GM18909 (cell line): ENCODE measurements around the gene DAP.
"Not testable (repeated sequence)": the region's sequence is repeated elsewhere in the genome, so short reads cannot be mapped to it uniquely, and the experiment has no call there.

Source experiments
- ATAC-seq: cut with Tn5 transposase; IDR thresholded peaks from one replicate; pipeline ENCODE4 v1.9.1; 2021; ENCODE audit warnings: mild to moderate bottlenecking; ENCODE audit not compliant: unreplicated experiment, poor library complexity

The DAP gene

DNA sequence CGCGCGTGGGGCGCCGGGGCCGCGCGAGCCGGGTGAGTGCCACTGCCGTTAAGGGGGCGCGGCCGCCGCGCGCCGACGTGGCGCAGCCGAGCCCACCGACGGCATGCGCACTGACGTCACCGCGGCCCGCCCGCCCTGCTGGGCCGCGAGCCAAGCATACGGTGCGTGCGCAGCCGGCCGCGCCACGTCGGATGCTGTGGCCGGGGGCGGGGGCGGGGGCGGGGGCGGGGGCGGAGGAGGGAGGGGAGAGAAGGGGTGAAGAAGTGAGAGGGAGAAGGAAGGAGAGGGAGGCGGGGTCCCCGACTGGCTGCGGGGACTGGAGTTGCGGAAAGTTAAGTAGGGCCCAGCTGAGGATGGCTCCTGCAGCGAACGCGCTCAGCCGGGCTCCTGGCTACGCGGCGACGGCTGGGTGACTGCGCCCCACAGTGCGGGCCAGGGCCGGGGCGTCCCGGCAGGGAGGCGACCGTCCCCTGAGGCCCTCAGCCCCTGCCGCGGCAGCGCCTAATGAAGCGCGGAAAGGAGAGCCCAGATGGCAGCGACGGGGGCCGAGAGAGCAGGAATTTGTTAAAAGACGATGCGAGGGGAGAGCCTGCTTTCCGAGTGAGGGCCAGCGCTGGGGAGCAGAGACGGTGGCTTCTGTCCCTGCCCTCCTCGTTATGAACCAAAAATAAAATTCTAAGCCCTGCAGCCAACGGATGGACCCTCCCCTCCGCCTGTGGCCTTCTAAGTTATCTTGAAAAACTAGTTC lies at the start of gene DAP:
TSS of gene DAP (minus strand) at position 50 of the 748 bp plus-strand sequence. CDS start 166 bp downstream, outside the sequence.
- ATAC-seq: peak; percentile 81

- ATAC-seq: no peak
Measured at GRCh38 chr5:10808347-10809226, 47.6 kb upstream of the DAP start.

GRCh38 chr5:10801931-10802666 lies 41.1 kb upstream of the DAP start:
- ATAC-seq: no peak

GRCh38 chr5:10800852-10801251 lies 39.8 kb upstream of the DAP start:
- ATAC-seq: no peak

DNA sequence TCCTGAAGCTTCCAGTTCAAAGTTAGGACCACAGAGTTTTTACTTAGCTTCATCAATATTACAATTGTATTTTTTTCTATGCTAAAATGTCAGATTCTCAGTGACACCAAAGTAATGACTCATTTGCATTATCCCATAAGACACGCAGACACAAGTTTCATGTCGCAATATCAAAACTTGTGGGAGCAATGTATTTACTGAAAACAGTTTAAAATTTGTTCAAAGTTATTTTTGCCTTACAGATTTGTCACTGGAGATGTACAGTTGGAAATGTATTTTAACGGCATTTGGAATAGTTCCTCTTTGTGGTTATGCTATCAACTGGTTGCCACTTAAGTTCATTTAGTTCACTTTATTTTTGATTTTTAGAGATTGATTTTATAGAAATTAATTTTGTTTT lies 36.2 kb upstream of the DAP start:
- ATAC-seq: no peak

GRCh38 chr5:10793785-10794184 lies 32.8 kb upstream of the DAP start:
- ATAC-seq: no peak

DNA sequence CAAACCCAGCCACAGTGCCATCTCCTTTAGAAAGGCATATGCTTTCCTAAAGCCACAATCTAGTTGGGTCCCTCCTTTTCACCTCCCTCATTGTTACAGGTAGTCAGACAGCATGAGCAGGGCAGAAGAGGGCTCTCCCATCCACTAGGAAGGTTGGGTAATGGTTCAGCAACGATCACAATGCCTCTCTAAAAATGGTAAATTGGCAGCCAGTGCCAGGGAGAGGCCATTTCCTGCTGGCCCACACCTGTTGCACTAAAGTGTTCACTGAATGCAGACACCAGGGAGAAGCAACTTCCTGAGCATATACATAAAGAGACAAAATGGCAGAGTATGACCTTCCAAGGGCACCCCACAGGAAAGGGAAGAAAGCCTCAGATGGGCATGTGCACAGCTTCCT lies 31.3 kb upstream of the DAP start:
- ATAC-seq: no peak

- no peak for ATAC-seq
Measured at GRCh38 chr5:10789726-10790125, 28.7 kb upstream of the DAP start.

DNA sequence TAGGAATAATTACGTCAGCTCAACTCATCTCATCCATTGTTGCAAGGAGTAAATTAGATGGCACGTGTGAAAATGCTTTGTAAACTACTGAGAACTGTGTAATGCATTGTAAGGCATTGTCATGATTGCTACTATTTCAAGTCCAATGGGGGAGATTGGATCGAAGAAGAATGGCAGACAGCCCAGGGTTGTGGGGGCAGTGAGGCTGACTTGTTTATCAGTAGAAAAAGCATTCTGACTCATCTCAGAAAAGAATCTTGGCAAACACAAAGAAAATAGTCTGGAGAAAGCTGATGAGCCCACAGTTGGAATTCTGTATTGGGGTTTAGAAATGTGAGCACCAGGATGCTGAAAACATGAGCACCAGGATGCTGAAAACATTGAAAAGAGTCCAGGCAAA lies 28.0 kb upstream of the DAP start:
- no peak for ATAC-seq

GRCh38 chr5:10788358-10788757 lies 27.3 kb upstream of the DAP start:
- ATAC-seq: no peak

GRCh38 chr5:10786835-10787234 lies 25.8 kb upstream of the DAP start:
- ATAC-seq: no peak

DNA sequence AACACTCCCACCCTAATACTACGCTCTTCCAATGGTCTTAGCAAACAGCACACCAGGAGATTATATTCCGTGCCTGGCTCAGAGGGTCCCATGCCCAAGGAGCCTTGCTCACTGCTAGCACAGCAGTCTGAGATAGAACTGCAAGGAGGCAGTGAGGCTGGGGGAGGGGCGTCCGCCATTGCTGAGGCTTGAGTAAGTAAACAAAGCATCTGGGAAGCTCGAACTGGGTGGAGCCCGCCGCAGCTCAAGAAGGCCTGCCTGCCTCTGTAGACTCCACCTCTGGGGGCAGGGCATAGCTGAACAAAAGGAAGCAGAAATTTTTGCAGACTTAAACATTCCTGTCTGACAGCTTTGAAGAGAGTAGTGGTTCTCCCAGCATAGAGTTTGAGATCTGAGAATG lies 19.2 kb upstream of the DAP start:
- not testable (repeated sequence) for ATAC-seq

DNA sequence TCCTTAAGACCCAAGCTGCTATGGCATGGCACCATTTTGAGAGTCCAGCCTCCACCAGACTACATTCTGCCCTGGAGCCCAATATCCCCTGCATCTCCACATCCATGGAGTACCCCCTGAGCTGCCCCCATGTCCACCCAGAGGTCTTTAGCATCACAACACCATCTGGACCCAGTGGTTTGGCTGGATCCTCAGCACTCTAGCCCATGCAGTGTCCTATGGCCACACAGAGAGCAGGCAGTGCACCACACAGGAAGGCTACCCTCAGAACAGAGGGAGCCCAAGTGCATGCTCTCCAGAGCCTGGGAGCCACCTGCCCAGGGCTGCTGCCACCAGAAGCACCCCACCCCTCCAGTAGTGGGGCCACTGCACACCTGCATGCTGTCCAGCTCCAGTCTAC lies 18.6 kb upstream of the DAP start:
- no peak for ATAC-seq

DNA sequence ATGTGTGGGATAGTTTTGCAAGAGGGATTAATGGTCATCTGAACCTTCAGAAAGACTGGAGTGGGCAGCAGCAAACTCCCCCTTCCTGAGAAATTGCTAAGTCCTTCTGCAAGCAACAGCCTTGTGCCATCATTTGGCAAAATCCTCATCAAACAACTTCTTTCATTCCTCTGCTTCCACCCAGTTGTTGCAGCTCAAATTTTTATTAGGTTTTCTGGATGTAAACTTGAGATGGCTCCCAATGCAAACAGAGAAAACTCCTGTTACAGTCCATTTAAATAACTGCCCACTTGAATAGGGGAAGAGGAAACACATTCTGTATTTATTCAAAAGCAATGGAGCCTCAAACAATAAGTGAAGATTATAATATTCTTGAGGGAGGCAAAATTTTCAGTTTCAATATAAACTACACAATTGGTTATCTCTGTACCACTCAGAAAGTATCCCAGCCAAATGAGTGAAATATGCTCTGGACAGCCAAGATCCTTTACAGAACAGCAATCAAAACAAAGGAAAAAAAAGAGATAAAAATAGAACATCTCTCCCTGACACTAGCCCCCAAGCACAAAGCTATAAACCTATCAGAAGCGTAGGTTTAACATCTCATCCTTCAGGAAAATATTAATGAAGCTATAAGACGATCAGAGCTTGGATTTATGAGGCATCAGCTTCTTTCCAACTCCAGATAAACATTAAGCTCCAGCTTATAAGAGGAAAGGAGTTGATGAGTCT lies 17.3 kb upstream of the DAP start:
- no peak for ATAC-seq

- ATAC-seq: peak; percentile 71
Measured at GRCh38 chr5:10775646-10776045, 14.6 kb upstream of the DAP start.

DNA sequence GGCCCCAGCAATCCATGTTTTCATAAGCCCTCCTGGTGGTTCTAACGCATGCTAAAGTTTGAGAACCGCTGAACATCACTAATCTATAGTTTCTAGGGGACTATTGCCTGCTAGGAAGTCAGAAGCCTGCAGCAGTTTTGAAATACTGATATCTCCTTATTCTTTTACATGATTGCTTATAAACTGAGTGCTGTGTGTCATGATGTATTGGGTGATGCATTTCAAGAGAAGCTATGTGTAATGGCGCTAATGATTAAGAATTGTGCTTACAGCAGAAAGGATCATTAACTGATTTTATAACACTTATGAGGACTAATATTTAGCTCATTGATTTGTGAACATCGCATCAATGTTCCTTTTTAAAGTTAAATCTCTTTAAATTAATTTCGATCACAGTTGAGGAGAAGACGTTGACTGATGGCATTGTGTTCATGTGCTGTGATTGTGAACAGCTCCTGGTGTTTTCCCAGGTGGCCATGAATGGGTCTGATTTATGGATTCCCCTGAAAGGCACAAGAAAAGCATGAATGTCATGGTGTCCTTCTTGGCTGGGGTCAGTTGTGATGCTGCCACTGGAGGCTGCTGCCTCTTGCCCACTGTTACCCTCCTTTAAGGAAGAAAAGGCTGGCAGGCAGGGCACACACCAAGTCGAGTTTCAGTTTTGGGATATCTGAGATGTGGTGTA lies 12.0 kb upstream of the DAP start:
- no peak for ATAC-seq

- ATAC-seq: no peak
Measured at GRCh38 chr5:10768328-10768899, 7.4 kb upstream of the DAP start.

DNA sequence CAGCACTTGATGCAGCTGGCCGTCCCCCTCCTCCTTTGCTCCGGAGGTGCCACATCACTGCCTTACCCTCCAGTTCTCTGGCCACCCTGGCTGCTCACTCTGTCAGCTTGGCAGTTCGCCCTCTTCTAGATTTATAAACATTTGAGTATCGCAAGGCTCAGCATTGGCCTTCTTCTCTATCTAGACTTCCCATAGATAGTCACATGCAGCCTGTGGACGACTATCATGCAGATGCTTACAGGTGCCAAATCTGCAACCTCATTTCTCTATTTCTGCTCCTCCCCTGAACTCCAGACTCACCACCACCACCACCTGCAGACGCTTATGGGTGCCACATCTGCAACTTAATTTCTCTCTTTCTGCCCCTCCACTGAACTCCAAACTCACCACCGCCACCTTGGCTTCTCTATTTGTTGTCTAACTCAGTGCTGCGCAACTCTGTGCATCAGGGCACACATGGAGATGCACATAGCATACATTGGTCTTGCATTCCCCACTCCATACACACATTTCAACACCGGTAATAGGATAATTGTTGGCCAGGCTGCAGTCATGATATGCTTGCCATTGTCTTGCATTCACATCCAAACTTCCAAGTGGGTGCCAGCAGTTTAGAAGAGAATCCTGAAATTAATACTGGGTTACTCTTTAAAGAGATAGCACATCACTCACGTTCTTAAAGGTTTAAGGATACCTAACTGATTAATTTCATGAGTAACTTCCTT lies 1.9 kb upstream of the DAP start:
- ATAC-seq: no peak
